Hepatocyte (in vitro differentiated cells): ENCODE results near the gene CRTAC1. TPM values are rescaled to one million over a fixed set of nuclear protein-coding genes. Genes with fewer than 3 reads are reported as not detected.

Source experiments
- DNase-seq: peaks from one replicate; pipeline ENCODE4 v3.0.0-alpha.2; 2016; ENCODE audit warnings: low spot score
- H2AFZ ChIP-seq: fragments of 200-600 bp; sonication (generic); 2 replicates; pipeline ENCODE4 v1.6.0; 2016; ENCODE audit warnings: antibody characterized with exemption, mild to moderate bottlenecking
- H3K27ac ChIP-seq: fragments of 200-600 bp; sonication (generic); 2 replicates; pipeline ENCODE4 v1.5.1; 2016; ENCODE audit warnings: mild to moderate bottlenecking
- H3K27me3 ChIP-seq: fragments of 200-600 bp; sonication (generic); 2 replicates; pipeline ENCODE4 v1.6.1; 2016
- H3K36me3 ChIP-seq: fragments of 200-600 bp; sonication (generic); replicated peaks from 2 replicates; pipeline ENCODE4 v1.5.1; 2016; ENCODE audit warnings: low read depth; ENCODE audit not compliant: insufficient read depth
- H3K4me1 ChIP-seq: fragments of 200-600 bp; sonication (generic); 2 replicates; pipeline ENCODE4 v1.5.1; 2016; ENCODE audit warnings: mild to moderate bottlenecking, moderate library complexity; ENCODE audit not compliant: insufficient read depth
- H3K4me2 ChIP-seq: fragments of 200-600 bp; sonication (generic); 2 replicates; pipeline ENCODE4 v1.6.0; 2016
- H3K4me3 ChIP-seq: fragments of 200-600 bp; sonication (generic); 2 replicates; pipeline ENCODE4 v1.5.1; 2016; ENCODE audit warnings: mild to moderate bottlenecking
- H3K79me2 ChIP-seq: fragments of 200-600 bp; sonication (generic); 2 replicates; pipeline ENCODE4 v1.6.0; 2017; ENCODE audit warnings: mild to moderate bottlenecking
- H3K9me2 ChIP-seq: fragments of 200-600 bp; sonication (generic); replicated peaks from 2 replicates; pipeline ENCODE4 v1.6.0; 2017; ENCODE audit warnings: mild to moderate bottlenecking; ENCODE audit not compliant: insufficient read depth
- H3K9me3 ChIP-seq: fragments of 200-600 bp; sonication (generic); 2 replicates; pipeline ENCODE4 v1.5.1; 2016; ENCODE audit warnings: low read depth, mild to moderate bottlenecking
- H4K20me1 ChIP-seq: fragments of 200-600 bp; sonication (generic); 2 replicates; pipeline ENCODE4 v1.6.0; 2016; ENCODE audit warnings: mild to moderate bottlenecking; ENCODE audit not compliant: insufficient read depth, poor library complexity, severe bottlenecking
- CTCF ChIP-seq: fragments of 200-600 bp; sonication (generic); IDR thresholded peaks from 2 replicates; pipeline ENCODE4 v1.5.1; 2016; ENCODE audit warnings: antibody characterized with exemption, mild to moderate bottlenecking; ENCODE audit not compliant: poor library complexity
- EZH2 ChIP-seq: fragments of 200-600 bp; sonication (generic); IDR thresholded peaks from 2 replicates; pipeline ENCODE4 v1.6.1; 2016; ENCODE audit warnings: antibody characterized with exemption, mild to moderate bottlenecking, borderline replicate concordance
- EZH2phosphoT487 ChIP-seq: fragments of 200-600 bp; sonication (generic); IDR thresholded peaks from one replicate; pipeline ENCODE4 v1.6.1; 2018; ENCODE audit warnings: antibody characterized with exemption, mild to moderate bottlenecking, low read depth, moderate library complexity; ENCODE audit not compliant: unreplicated experiment, severe bottlenecking
- WGBS: methylation state at CpG from one replicate; pipeline ENCODE4 v1.1.6; 2016; ENCODE audit warnings: low lambda C conversion rate; ENCODE audit errors: missing lambda C conversion rate; 5-methylcytosine and 5-hydroxymethylcytosine counted together
- polyA plus RNA-seq: library from polyadenylated mRNA; unstranded; fragments of >200 nt; fragmentation: Nextera tagmentation; extraction: Ambion mirVana; gene quantifications from 2 replicates; pipeline ENCODE4 v1.2.1, GENCODE V29; 2016
- total RNA-seq: library from RNA; depleted of rRNA; stranded (reverse); fragments of >200 nt; gene quantifications from 2 replicates; pipeline ENCODE4 v1.2.3, GENCODE V29; 2014

Gene CRTAC1
- total and polyA plus RNA-seq, 2 experiments from 2014 or later: 0.47 to 0.76 TPM

- TF ChIP-seq EZH2 (no peak), EZH2phosphoT487 (no peak), CTCF (no peak)
- DNase-seq: no peak
- Histone ChIP-seq H3K27ac (no peak overlapping the region), H3K36me3 (no peaks in the 10 kb centered on the region), H3K4me2 (no peak overlapping the region), H4K20me1 (no peaks in the 10 kb centered on the region), H3K4me3 (no peak overlapping the region), H3K9me3 (no peaks in the 10 kb centered on the region), H3K9me2 (no peaks in the 10 kb centered on the region), H3K4me1 (no peaks in the 10 kb centered on the region), H3K79me2 (no peaks in the 10 kb centered on the region), H2AFZ (no peak overlapping the region), H3K27me3 (peaks cover 24% of the 10 kb centered on the region)
- WGBS: 74% methylated on average over 3 of the region's 3 CpGs
These were observed 111.4 kb downstream of the CRTAC1 start for GRCh38 chr10:97919012-97919411.

GRCh38 chr10:97916586-97916985, 113.8 kb downstream of the CRTAC1 start:
- Histone ChIP-seq H3K27ac (no peak overlapping the region), H3K4me2 (no peak overlapping the region), H3K79me2 (no peaks in the 10 kb centered on the region), H3K4me1 (no peaks in the 10 kb centered on the region), H3K27me3 (peaks cover 24% of the 10 kb centered on the region), H2AFZ (no peak overlapping the region), H4K20me1 (no peaks in the 10 kb centered on the region), H3K9me2 (no peaks in the 10 kb centered on the region), H3K36me3 (no peaks in the 10 kb centered on the region), H3K4me3 (no peak overlapping the region), H3K9me3 (no peaks in the 10 kb centered on the region)
- WGBS: 85% methylated on average over 4 of the region's 4 CpGs
- DNase-seq: no peak
- TF ChIP-seq CTCF (no peak), EZH2 (no peak), EZH2phosphoT487 (no peak)

- Histone ChIP-seq H3K27me3 (peaks cover 20% of the 10 kb centered on the region), H3K9me3 (no peaks in the 10 kb centered on the region)
These were observed 114.9 kb downstream of the CRTAC1 start for GRCh38 chr10:97915346-97916131.

More at GRCh38 chr10:97915346-97916131, 114.9 kb downstream of the CRTAC1 start:
- no peak for TF ChIP-seq EZH2
- no peak for TF ChIP-seq EZH2phosphoT487
- no peak for TF ChIP-seq CTCF
- H3K36me3 ChIP-seq: no peaks in the 10 kb centered on the region
- H3K79me2 ChIP-seq: no peaks in the 10 kb centered on the region
- no peak overlapping the region for H3K27ac ChIP-seq
- no peaks in the 10 kb centered on the region for H3K4me1 ChIP-seq
- no peak for DNase-seq
- H4K20me1 ChIP-seq: no peaks in the 10 kb centered on the region
- H3K4me2 ChIP-seq: no peak overlapping the region
- H3K4me3 ChIP-seq: no peak overlapping the region
- WGBS: 88% methylated on average over 19 of the region's 21 CpGs
- H2AFZ ChIP-seq: no peak overlapping the region
- H3K9me2 ChIP-seq: no peaks in the 10 kb centered on the region
